Activated naive CD8-positive, alpha-beta T cell (primary cell): ENCODE data around the gene MANF.
"Not testable (repeated sequence)": the region's sequence is repeated elsewhere in the genome, so short reads cannot be mapped to it uniquely, and the experiment has no call there.

Experiments used
- H3K27ac Mint-ChIP-seq: one replicate; pipeline ENCODE4 v1.8.0; 2021; ENCODE audit warnings: mixed read lengths
- H3K27me3 Mint-ChIP-seq: one replicate; pipeline ENCODE4 v1.8.0; 2021; ENCODE audit warnings: mixed read lengths
- H3K36me3 Mint-ChIP-seq: one replicate; pipeline ENCODE4 v1.8.0; 2021; ENCODE audit warnings: mixed read lengths
- H3K4me1 Mint-ChIP-seq: one replicate; pipeline ENCODE4 v1.8.0; 2021; ENCODE audit warnings: low read depth, mixed read lengths
- H3K4me3 Mint-ChIP-seq: one replicate; pipeline ENCODE4 v1.8.0; 2021; ENCODE audit warnings: mild to moderate bottlenecking, mixed read lengths
- H3K9me3 Mint-ChIP-seq: one replicate; pipeline ENCODE4 v1.8.0; 2021; ENCODE audit warnings: low read depth, mixed read lengths

The MANF gene

DNA sequence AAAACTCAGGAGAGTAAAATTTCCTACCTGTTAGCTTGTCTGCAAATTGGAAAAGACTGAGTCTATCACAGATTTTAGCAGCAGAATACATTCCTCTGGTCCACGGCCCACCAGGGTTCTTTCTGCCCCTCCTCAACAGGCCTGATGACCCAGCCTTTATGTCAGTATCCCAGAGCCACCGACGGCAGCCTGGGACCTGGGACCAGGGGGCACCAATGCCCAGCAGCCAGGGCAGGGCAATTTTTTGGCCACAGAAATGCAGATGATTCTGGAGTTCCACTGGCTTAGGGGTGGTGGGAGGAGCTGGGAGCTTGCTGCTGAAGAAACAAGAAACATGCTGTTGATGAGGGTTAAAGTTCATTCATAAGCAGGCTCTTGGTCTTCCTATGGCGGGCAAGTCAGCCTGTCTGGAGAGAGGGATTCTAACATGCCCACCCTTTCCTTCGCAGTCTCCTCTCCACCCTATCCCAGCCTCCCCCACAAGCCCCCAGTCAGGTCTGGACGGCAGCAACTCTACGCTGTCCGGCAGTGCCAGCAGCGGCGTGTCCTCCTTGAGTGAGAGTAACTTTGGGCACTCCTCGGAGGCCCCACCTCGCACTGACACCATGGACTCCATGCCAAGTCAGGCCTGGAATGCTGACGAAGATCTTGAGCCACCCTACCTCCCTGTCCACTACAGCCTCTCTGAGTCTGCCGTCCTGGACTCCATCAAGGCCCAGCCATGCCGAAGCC, 4.3 kb upstream of the MANF start:
- Mint-ChIP-seq H3K27ac (no peak overlapping the region), H3K36me3 (peaks cover 3% of the 10 kb centered on the region), H3K4me3 (no peak overlapping the region), H3K27me3 (no peaks in the 10 kb centered on the region), H3K4me1 (peaks cover 23% of the 10 kb centered on the region), H3K9me3 (no peaks in the 10 kb centered on the region)

- H3K27ac Mint-ChIP-seq = no peak overlapping the region
- no peaks in the 10 kb centered on the region for H3K27me3 Mint-ChIP-seq
- H3K4me1 Mint-ChIP-seq = peaks cover 26% of the 10 kb centered on the region
- peaks cover 4% of the 10 kb centered on the region for H3K36me3 Mint-ChIP-seq
- no peak overlapping the region for H3K4me3 Mint-ChIP-seq
- H3K9me3 Mint-ChIP-seq = no peaks in the 10 kb centered on the region
Measured at GRCh38 chr3:51381333-51381705, 3.8 kb upstream of the MANF start.

GRCh38 chr3:51382076-51382745, 2.9 kb upstream of the MANF start:
- Mint-ChIP-seq H3K9me3 (no peaks in the 10 kb centered on the region), H3K27me3 (no peaks in the 10 kb centered on the region), H3K4me3 (no peak overlapping the region), H3K4me1 (peaks cover 32% of the 10 kb centered on the region), H3K36me3 (peaks cover 7% of the 10 kb centered on the region), H3K27ac (no peak overlapping the region)

- H3K36me3 Mint-ChIP-seq = peaks cover 12% of the 10 kb centered on the region
- H3K4me1 Mint-ChIP-seq = peaks cover 39% of the 10 kb centered on the region
- H3K27me3 Mint-ChIP-seq = no peaks in the 10 kb centered on the region
- H3K9me3 Mint-ChIP-seq = no peaks in the 10 kb centered on the region
- H3K4me3 Mint-ChIP-seq = peak overlapping the region; percentile 99
- H3K27ac Mint-ChIP-seq = peak overlapping the region; percentile 99
Measured at GRCh38 chr3:51382947-51383578, 2.0 kb upstream of the MANF start.

GRCh38 chr3:51384055-51384725, 901 bp upstream of the MANF start:
- Mint-ChIP-seq H3K4me3 (peak overlapping the region; percentile 99), H3K27me3 (no peaks in the 10 kb centered on the region), H3K36me3 (peaks cover 12% of the 10 kb centered on the region), H3K4me1 (peaks cover 42% of the 10 kb centered on the region), H3K27ac (peak overlapping the region; percentile 99), H3K9me3 (no peaks in the 10 kb centered on the region)

- Mint-ChIP-seq H3K4me3 (peak overlapping the region; percentile 99), H3K9me3 (no peaks in the 10 kb centered on the region), H3K4me1 (peaks cover 50% of the 10 kb centered on the region), H3K36me3 (peaks cover 12% of the 10 kb centered on the region), H3K27me3 (no peaks in the 10 kb centered on the region), H3K27ac (peak overlapping the region; percentile 97)
Measured at GRCh38 chr3:51385621-51386091, 565 bp downstream of the MANF start.

DNA sequence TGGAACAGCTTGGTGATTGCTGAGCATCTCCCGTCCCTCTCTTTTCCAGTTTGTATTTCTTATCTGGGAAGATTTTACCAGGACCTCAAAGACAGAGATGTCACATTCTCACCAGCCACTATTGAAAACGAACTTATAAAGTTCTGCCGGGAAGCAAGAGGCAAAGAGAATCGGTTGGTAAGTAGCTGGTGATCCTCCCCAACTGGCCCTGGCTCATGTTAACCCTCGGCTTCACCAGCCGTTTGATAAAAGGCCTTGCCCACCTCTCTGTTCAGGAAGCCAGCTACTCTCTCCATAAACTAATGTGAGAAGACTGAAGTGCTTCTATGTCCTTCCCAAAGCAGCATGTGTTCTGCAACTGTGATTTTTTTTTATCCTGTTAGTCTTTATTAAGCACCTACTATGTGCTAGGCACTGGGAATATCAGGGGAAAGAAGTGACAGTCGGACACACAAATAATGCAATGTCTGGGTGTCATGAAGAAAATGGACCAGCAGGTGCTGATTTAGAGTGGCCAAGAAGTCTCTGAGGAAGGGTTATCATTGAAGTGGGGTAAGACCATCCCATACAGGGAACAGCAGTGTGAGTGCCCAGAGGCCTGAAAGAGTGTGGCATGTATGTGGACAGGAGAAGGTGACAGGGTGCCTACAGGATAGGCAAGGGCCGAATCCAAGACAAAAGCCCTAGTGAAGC, 1.2 kb downstream of the MANF start:
- Mint-ChIP-seq H3K9me3 (no peaks in the 10 kb centered on the region), H3K36me3 (peaks cover 12% of the 10 kb centered on the region), H3K4me1 (peaks cover 52% of the 10 kb centered on the region), H3K27me3 (no peaks in the 10 kb centered on the region), H3K27ac (peak overlapping the region; percentile 97), H3K4me3 (peak overlapping the region; percentile 99)

DNA sequence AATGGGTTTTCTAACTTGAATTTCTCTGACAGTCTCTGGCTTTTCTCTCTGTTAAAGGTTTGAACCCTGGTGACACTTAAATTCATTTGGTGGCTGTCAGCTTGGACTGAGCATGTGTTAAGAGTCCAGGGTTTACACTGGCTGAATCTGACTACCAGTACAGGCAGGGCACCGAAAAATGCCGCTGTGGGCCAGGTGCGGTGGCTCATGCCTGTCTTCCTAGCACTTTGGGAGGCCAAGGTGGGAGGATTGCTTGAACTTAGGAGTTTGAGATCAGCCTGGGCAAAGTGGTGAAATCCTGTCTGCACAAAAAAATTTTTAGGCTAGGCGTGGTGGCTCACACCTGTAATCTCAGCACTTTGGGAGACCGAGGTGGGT, 1.8 kb downstream of the MANF start:
- no peaks in the 10 kb centered on the region for H3K9me3 Mint-ChIP-seq
- peaks cover 12% of the 10 kb centered on the region for H3K36me3 Mint-ChIP-seq
- H3K4me3 Mint-ChIP-seq = peak overlapping the region; percentile 99
- H3K27ac Mint-ChIP-seq = peak overlapping the region; percentile 97
- H3K27me3 Mint-ChIP-seq = no peaks in the 10 kb centered on the region
- peaks cover 52% of the 10 kb centered on the region for H3K4me1 Mint-ChIP-seq

- not testable (repeated sequence) for H3K9me3 Mint-ChIP-seq, H3K27me3 Mint-ChIP-seq
- peak overlapping the region; percentile 99 for H3K4me3 Mint-ChIP-seq
- H3K36me3 Mint-ChIP-seq = peaks cover 12% of the 10 kb centered on the region
- peaks cover 48% of the 10 kb centered on the region for H3K4me1 Mint-ChIP-seq
- peak overlapping the region; percentile 97 for H3K27ac Mint-ChIP-seq
Measured at GRCh38 chr3:51387281-51387680, 2.2 kb downstream of the MANF start.

- H3K27me3 Mint-ChIP-seq = no peaks in the 10 kb centered on the region
- H3K27ac Mint-ChIP-seq = peak overlapping the region; percentile 73
- H3K9me3 Mint-ChIP-seq = no peaks in the 10 kb centered on the region
- peaks cover 14% of the 10 kb centered on the region for H3K36me3 Mint-ChIP-seq
- peak overlapping the region; percentile 40 for H3K4me3 Mint-ChIP-seq
- H3K4me1 Mint-ChIP-seq = peaks cover 52% of the 10 kb centered on the region
Measured at GRCh38 chr3:51388286-51389029, 3.4 kb downstream of the MANF start.

DNA sequence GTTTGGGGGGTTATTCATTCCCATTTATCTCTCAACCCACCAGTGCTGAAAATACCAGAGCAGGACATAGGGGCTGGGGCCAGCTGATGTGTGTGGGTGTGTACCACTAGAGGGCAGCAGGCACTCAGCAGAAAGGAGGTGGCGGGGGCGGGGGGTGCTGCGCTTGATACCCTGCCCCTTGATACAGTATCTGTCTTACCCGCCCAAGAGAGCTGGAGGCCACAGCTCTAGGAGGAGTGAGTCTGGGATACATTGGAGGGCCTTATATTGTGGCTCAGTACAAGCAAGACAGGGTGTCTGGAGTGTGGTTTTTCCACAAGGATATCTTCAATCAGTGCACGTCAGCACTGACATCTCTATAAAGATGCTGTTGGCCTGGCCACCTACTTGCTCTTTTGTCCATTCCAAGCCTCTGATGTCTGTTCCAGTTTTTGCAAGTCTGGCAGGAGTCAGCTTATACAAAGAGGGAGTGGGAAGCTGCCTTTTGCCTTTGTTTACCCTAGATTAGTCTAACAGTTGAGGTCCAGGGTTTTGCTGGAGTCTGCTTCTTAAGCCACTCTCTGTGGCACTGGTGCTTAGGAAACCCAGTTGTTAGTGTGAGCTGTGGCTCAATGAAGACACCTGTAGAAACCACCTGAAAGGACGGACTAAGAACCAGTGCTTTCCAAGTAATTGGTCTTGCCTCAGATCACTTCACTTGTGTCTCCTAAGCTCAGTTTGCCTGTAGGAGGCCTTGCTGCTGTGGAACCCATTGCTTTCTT, 4.5 kb downstream of the MANF start:
- Mint-ChIP-seq H3K9me3 (no peaks in the 10 kb centered on the region), H3K36me3 (peaks cover 13% of the 10 kb centered on the region), H3K4me1 (peaks cover 54% of the 10 kb centered on the region), H3K27ac (peak overlapping the region; percentile 16), H3K27me3 (no peaks in the 10 kb centered on the region), H3K4me3 (peak overlapping the region; percentile 42)

- Mint-ChIP-seq H3K9me3 (no peaks in the 10 kb centered on the region), H3K36me3 (peaks cover 18% of the 10 kb centered on the region), H3K27me3 (no peaks in the 10 kb centered on the region), H3K4me3 (peak overlapping the region; percentile 70), H3K4me1 (peaks cover 60% of the 10 kb centered on the region), H3K27ac (peak overlapping the region; percentile 81)
Measured at GRCh38 chr3:51390246-51391074, 5.4 kb downstream of the MANF start.
